HepG2 (cell line): Measurements from ENCODE around the gene BMF. TPM values are rescaled to one million over a fixed set of nuclear protein-coding genes. Genes with fewer than 3 reads are reported as not detected.
A peak's percentile ranks its signal among the peaks of the same experiment; 100 is the strongest.

ENCODE experiments used
- AGO1 ChIP-seq: fragments of 200-400 bp; formaldehyde crosslinking; IDR thresholded peaks from 2 replicates; pipeline ENCODE4 v1.6.1; 2017; ENCODE audit warnings: mild to moderate bottlenecking, low read depth, low read length, moderate library complexity; ENCODE audit not compliant: poor library complexity, severe bottlenecking
- ARNT ChIP-seq: fragments of 450-650 bp; IDR thresholded peaks from 2 replicates; pipeline ENCODE4 v1.6.1; 2017
- CREB3 ChIP-seq: sonication (generic); formaldehyde crosslinking; IDR thresholded peaks from 2 replicates; pipeline ENCODE4 v1.5.0; 2020; ENCODE audit warnings: missing genetic modification reagents
- DNMT3B ChIP-seq: conservative IDR thresholded peaks from 2 replicates; pipeline ENCODE4 v1.6.1; 2016; ENCODE audit warnings: missing biosample characterization, control low read depth
- HOXD1 ChIP-seq: sonication (generic); formaldehyde crosslinking; IDR thresholded peaks from 2 replicates; pipeline ENCODE4 v1.5.0; 2020; ENCODE audit warnings: missing genetic modification reagents
- IRF2 ChIP-seq: IDR thresholded peaks from 2 replicates; pipeline ENCODE4 v1.6.1; 2018; ENCODE audit warnings: missing genetic modification reagents, missing compliant biosample characterization
- JUND ChIP-seq: sonication (generic); formaldehyde crosslinking; IDR thresholded peaks from 2 replicates; pipeline ENCODE4 v1.8.0; 2022; ENCODE audit warnings: mild to moderate bottlenecking, missing genetic modification reagents
- KDM3A ChIP-seq: IDR thresholded peaks from 2 replicates; pipeline ENCODE4 v1.6.1; 2018; ENCODE audit warnings: low read depth, missing compliant biosample characterization
- KLF13 ChIP-seq: sonication (generic); formaldehyde crosslinking; IDR thresholded peaks from 2 replicates; pipeline ENCODE4 v1.4.0; 2020; ENCODE audit warnings: mild to moderate bottlenecking, missing genetic modification reagents
- KLF15 ChIP-seq: sonication (generic); formaldehyde crosslinking; IDR thresholded peaks from 2 replicates; pipeline ENCODE4 v1.8.1; 2023; ENCODE audit warnings: borderline replicate concordance, mild to moderate bottlenecking, inconsistent platforms, missing genetic modification reagents, mixed read lengths
- MBD4 ChIP-seq: IDR thresholded peaks from 2 replicates; pipeline ENCODE4 v1.6.1; 2012; ENCODE audit warnings: low read length, inconsistent platforms, borderline replicate concordance
- MEIS2 ChIP-seq: sonication (generic); formaldehyde crosslinking; IDR thresholded peaks from 2 replicates; pipeline ENCODE4 v1.9.0; 2021; ENCODE audit warnings: mild to moderate bottlenecking, missing genetic modification reagents
- PCBP1 ChIP-seq: fragments of 200-400 bp; formaldehyde crosslinking; IDR thresholded peaks from 2 replicates; pipeline ENCODE4 v1.6.1; 2017; ENCODE audit warnings: mild to moderate bottlenecking, low read depth, low read length, borderline replicate concordance
- RBM39 ChIP-seq: fragments of 200-400 bp; formaldehyde crosslinking; IDR thresholded peaks from one replicate; pipeline ENCODE4 v1.6.1; 2018; ENCODE audit warnings: antibody characterized with exemption, mild to moderate bottlenecking, low read depth, low read length; ENCODE audit not compliant: poor library complexity, severe bottlenecking
- SMAD9 ChIP-seq: sonication (generic); formaldehyde crosslinking; IDR thresholded peaks from 2 replicates; pipeline ENCODE4 v1.5.1; 2020; ENCODE audit warnings: mild to moderate bottlenecking, missing genetic modification reagents
- ZFP37 ChIP-seq: sonication (generic); formaldehyde crosslinking; IDR thresholded peaks from 2 replicates; pipeline ENCODE4 v1.4.0; 2020; ENCODE audit warnings: missing genetic modification reagents, borderline replicate concordance
- ZMYM4 ChIP-seq: sonication (generic); formaldehyde crosslinking; IDR thresholded peaks from 2 replicates; pipeline ENCODE4 v1.8.1; 2023; ENCODE audit warnings: mild to moderate bottlenecking, missing genetic modification reagents
- ZNF136 ChIP-seq: sonication (generic); formaldehyde crosslinking; IDR thresholded peaks from 2 replicates; pipeline ENCODE4 v1.8.1; 2022; ENCODE audit warnings: low read depth, mild to moderate bottlenecking, moderate library complexity, missing genetic modification reagents
- ZNF263 ChIP-seq: sonication (generic); formaldehyde crosslinking; IDR thresholded peaks from 2 replicates; pipeline ENCODE4 v1.4.0; 2020; ENCODE audit warnings: missing genetic modification reagents
- ZNF329 ChIP-seq: sonication (generic); formaldehyde crosslinking; IDR thresholded peaks from 2 replicates; pipeline ENCODE4 v1.9.0; 2021; ENCODE audit warnings: low read depth, mild to moderate bottlenecking, missing genetic modification reagents
- ZNF576 ChIP-seq: sonication (generic); formaldehyde crosslinking; IDR thresholded peaks from 2 replicates; pipeline ENCODE4 v1.4.0; 2020; ENCODE audit warnings: mild to moderate bottlenecking, missing genetic modification reagents
- ZNF589 ChIP-seq: sonication (generic); formaldehyde crosslinking; conservative IDR thresholded peaks from 2 replicates; pipeline ENCODE4 v1.8.0; 2022; ENCODE audit warnings: mild to moderate bottlenecking, moderate library complexity, missing genetic modification reagents
- ZNF766 ChIP-seq: sonication (generic); formaldehyde crosslinking; IDR thresholded peaks from 2 replicates; pipeline ENCODE4 v1.5.0; 2020; ENCODE audit warnings: missing genetic modification reagents, borderline replicate concordance
- ZNF776 ChIP-seq: sonication (generic); formaldehyde crosslinking; IDR thresholded peaks from 2 replicates; pipeline ENCODE4 v1.4.0; 2020; ENCODE audit warnings: mild to moderate bottlenecking, missing genetic modification reagents
- ZNF850 ChIP-seq: sonication (generic); formaldehyde crosslinking; conservative IDR thresholded peaks from 2 replicates; pipeline ENCODE4 v1.9.0; 2021; ENCODE audit warnings: mild to moderate bottlenecking, missing genetic modification reagents
- ZSCAN20 ChIP-seq: sonication (generic); formaldehyde crosslinking; IDR thresholded peaks from 2 replicates; pipeline ENCODE4 v1.4.0; 2020; ENCODE audit warnings: missing genetic modification reagents, mild to moderate bottlenecking, borderline replicate concordance
- polyA plus RNA-seq, 8 experiments: library from polyadenylated mRNA; depleted of rRNA in 3 of 8; stranded (reverse) in 7 of 8; unstranded in 1 of 8; fragments of >200 nt; fragmentation: Illumina TruSeq in 4 of 8; extraction: Trizol in 4 of 8; gene quantifications; 2 replicates each; pipeline versions ENCODE4 v1.2.1 to v1.2.3, GENCODE V29; 2011 to 2016; ENCODE audit warnings: low read depth in 4 of 8, missing spikeins in 1 of 8, mixed read lengths in 1 of 8; ENCODE audit not compliant: insufficient read depth in 1 of 8
- total RNA-seq, 5 experiments: library from RNA; depleted of rRNA; stranded (reverse); fragments of >200 nt; fragmentation: Illumina TruSeq; extraction: Trizol; gene quantifications; 2 replicates each; pipeline ENCODE4 v1.2.3, GENCODE V29; 2016; ENCODE audit warnings: low read depth in 1 of 5
- TF ChIP-seq, protein P1 (sequence below): sonication (generic); formaldehyde crosslinking; IDR thresholded peaks from 2 replicates; pipeline ENCODE4 v1.5.0; 2020; ENCODE audit warnings: missing genetic modification reagents, mild to moderate bottlenecking, borderline replicate concordance
- TF ChIP-seq, protein P2 (sequence below): sonication (generic); formaldehyde crosslinking; IDR thresholded peaks from 2 replicates; pipeline ENCODE4 v1.4.0; 2020; ENCODE audit warnings: missing genetic modification reagents

The BMF gene
- total and polyA plus RNA-seq, 2 of the 13 experiments (the other 11 are each of a cell fraction or from before 2014, with no cell fraction given), result 8.7 to 15.9 TPM

- TF ChIP-seq CREB3 (CRISPR knock-in tag) (no peak), ZNF766 (CRISPR knock-in tag) (no peak), PCBP1 (no peak), ZNF589 (CRISPR knock-in tag) (no peak), ZMYM4 (CRISPR knock-in tag) (peak; percentile 56; the same call in 1 of the 2 replicates), ZNF576 (CRISPR knock-in tag) (no peak), ZNF329 (CRISPR knock-in tag) (no peak), ARNT (no peak), JUND (CRISPR knock-in tag) (no peak), KLF13 (CRISPR knock-in tag) (no peak), ZNF263 (CRISPR knock-in tag) (no peak), ZNF850 (CRISPR knock-in tag) (no peak), IRF2 (CRISPR knock-in tag) (peak; percentile 63), ZFP37 (CRISPR knock-in tag) (no peak), KLF15 (no peak; the same call in 1 of the 2 replicates), KDM3A (CRISPR knock-in tag) (no peak), ZNF136 (CRISPR knock-in tag) (no peak; the same call in 1 of the 2 replicates), RBM39 (no peak), MBD4 (no peak; the same call in 1 of the 2 replicates), ZNF776 (CRISPR knock-in tag) (no peak), HOXD1 (CRISPR knock-in tag) (no peak), AGO1 (no peak), MEIS2 (CRISPR knock-in tag) (peak; percentile 61; the same call in 1 of the 2 replicates), ZSCAN20 (CRISPR knock-in tag) (0 out of 2 replicates have a peak, but pooled peaks have one; percentile 2), DNMT3B (no peak), SMAD9 (CRISPR knock-in tag) (no peak)
- TF ChIP-seq, protein P1, sequence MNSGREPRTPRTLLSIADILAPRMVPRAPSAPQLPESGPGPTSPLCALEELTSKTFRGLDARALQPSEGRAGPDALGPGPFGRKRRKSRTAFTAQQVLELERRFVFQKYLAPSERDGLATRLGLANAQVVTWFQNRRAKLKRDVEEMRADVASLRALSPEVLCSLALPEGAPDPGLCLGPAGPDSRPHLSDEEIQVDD (CRISPR knock-in tag), result no peak
- TF ChIP-seq, protein P2, sequence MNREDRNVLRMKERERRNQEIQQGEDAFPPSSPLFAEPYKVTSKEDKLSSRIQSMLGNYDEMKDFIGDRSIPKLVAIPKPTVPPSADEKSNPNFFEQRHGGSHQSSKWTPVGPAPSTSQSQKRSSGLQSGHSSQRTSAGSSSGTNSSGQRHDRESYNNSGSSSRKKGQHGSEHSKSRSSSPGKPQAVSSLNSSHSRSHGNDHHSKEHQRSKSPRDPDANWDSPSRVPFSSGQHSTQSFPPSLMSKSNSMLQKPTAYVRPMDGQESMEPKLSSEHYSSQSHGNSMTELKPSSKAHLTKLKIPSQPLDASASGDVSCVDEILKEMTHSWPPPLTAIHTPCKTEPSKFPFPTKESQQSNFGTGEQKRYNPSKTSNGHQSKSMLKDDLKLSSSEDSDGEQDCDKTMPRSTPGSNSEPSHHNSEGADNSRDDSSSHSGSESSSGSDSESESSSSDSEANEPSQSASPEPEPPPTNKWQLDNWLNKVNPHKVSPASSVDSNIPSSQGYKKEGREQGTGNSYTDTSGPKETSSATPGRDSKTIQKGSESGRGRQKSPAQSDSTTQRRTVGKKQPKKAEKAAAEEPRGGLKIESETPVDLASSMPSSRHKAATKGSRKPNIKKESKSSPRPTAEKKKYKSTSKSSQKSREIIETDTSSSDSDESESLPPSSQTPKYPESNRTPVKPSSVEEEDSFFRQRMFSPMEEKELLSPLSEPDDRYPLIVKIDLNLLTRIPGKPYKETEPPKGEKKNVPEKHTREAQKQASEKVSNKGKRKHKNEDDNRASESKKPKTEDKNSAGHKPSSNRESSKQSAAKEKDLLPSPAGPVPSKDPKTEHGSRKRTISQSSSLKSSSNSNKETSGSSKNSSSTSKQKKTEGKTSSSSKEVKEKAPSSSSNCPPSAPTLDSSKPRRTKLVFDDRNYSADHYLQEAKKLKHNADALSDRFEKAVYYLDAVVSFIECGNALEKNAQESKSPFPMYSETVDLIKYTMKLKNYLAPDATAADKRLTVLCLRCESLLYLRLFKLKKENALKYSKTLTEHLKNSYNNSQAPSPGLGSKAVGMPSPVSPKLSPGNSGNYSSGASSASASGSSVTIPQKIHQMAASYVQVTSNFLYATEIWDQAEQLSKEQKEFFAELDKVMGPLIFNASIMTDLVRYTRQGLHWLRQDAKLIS, result no peak
Observed at GRCh38 chr15:40081691-40082194, 26.9 kb downstream of the BMF start (continued).
